ENCODE results near the gene APOBEC2.
"Not testable (repeated sequence)": the region's sequence is repeated elsewhere in the genome, so short reads cannot be mapped to it uniquely, and the experiment has no call there.

Gene APOBEC2

GRCh38 chr6:41053041-41053440 is at the start of gene APOBEC2:
APOBEC2 (plus strand) TSS chr6:41053202; CDS start chr6:41053348, 146 bp downstream.
- DNase-seq (ENCODE audit: low read depth): no peak

- peak; percentile 22 for DNase-seq (ENCODE audit: low read depth)
Measured at GRCh38 chr6:41006217-41006616, 46.8 kb upstream of the APOBEC2 start.

- not testable (repeated sequence) for DNase-seq (ENCODE audit: low read depth)
Measured at GRCh38 chr6:41006980-41007379, 46.0 kb upstream of the APOBEC2 start.

GRCh38 chr6:41008011-41008410 is 45.0 kb upstream of the APOBEC2 start:
- DNase-seq (ENCODE audit: low read depth): no peak

GRCh38 chr6:41009669-41010068 is 43.3 kb upstream of the APOBEC2 start:
- no peak for DNase-seq (ENCODE audit: low read depth)

- DNase-seq (ENCODE audit: low read depth): no peak
Measured at GRCh38 chr6:41011673-41012072, 41.3 kb upstream of the APOBEC2 start.

- no peak for DNase-seq (ENCODE audit: low read depth)
Measured at GRCh38 chr6:41013466-41014153, 39.4 kb upstream of the APOBEC2 start.

GRCh38 chr6:41014780-41015179 is 38.2 kb upstream of the APOBEC2 start:
- DNase-seq (ENCODE audit: low read depth): no peak

GRCh38 chr6:41015860-41016259 is 37.1 kb upstream of the APOBEC2 start:
- not testable (repeated sequence) for DNase-seq (ENCODE audit: low read depth)

GRCh38 chr6:41017663-41018062 is 35.3 kb upstream of the APOBEC2 start:
- DNase-seq (ENCODE audit: low read depth): no peak

- no peak for DNase-seq (ENCODE audit: low read depth)
Measured at GRCh38 chr6:41021832-41022231, 31.2 kb upstream of the APOBEC2 start.

GRCh38 chr6:41022294-41022693 is 30.7 kb upstream of the APOBEC2 start:
- no peak for DNase-seq (ENCODE audit: low read depth)

GRCh38 chr6:41023114-41023513 is 29.9 kb upstream of the APOBEC2 start:
- no peak for DNase-seq (ENCODE audit: low read depth)

GRCh38 chr6:41025966-41026530 is 27.0 kb upstream of the APOBEC2 start:
- DNase-seq (ENCODE audit: low read depth): no peak

- no peak for DNase-seq (ENCODE audit: low read depth)
Measured at GRCh38 chr6:41027241-41027640, 25.8 kb upstream of the APOBEC2 start.

- peak; percentile 59 for DNase-seq (ENCODE audit: low read depth)
Measured at GRCh38 chr6:41027799-41028560, 25.0 kb upstream of the APOBEC2 start.

GRCh38 chr6:41028561-41029412 is 24.2 kb upstream of the APOBEC2 start:
- DNase-seq (ENCODE audit: low read depth): no peak

GRCh38 chr6:41032830-41033229 is 20.2 kb upstream of the APOBEC2 start:
- no peak for DNase-seq (ENCODE audit: low read depth)

GRCh38 chr6:41033776-41034175 is 19.2 kb upstream of the APOBEC2 start:
- DNase-seq (ENCODE audit: low read depth): no peak

- DNase-seq (ENCODE audit: low read depth): no peak
Measured at GRCh38 chr6:41036186-41036585, 16.8 kb upstream of the APOBEC2 start.

GRCh38 chr6:41036601-41037000 is 16.4 kb upstream of the APOBEC2 start:
- no peak for DNase-seq (ENCODE audit: low read depth)

Measured in stimulated activated CD8-positive, alpha-beta memory T cell treated with anti-CD3 and anti-CD28 coated beads, Interleukin-4, amount 100 ng/mL, for 24 hours (primary cell).